H1 (cell line): ENCODE data around the gene SMIM35. TPM values are rescaled to one million over a fixed set of nuclear protein-coding genes. Genes with fewer than 3 reads are reported as not detected.
"Not testable (repeated sequence)": the region's sequence is repeated elsewhere in the genome, so short reads cannot be mapped to it uniquely, and the experiment has no call there.

Experiments used
- CTCF ChIA-PET: fragments of 300-600 bp; sonication (Branson Sonifier 250); formaldehyde crosslinking; loops from one replicate; lab custom pipeline; 2021; ENCODE audit not compliant: partially characterized antibody; lab: Charles Lee
- POLR2A ChIA-PET: fragments of 300-600 bp; sonication (Branson Sonifier 250); formaldehyde crosslinking; loops from one replicate; lab custom pipeline; 2021; ENCODE audit warnings: inconsistent platforms; ENCODE audit not compliant: partially characterized antibody; lab: Charles Lee
- DNase-seq, 2 experiments: peaks; one replicate each; pipeline versions ENCODE4 v3.0.0 to v3.0.0-alpha.2; 2010 to 2022; ENCODE audit warnings: low spot score in 2 of 2, low read depth in 1 of 2, mixed read lengths in 1 of 2
- FAIRE-seq: peaks from 2 replicates; lab custom pipeline; 2011; peaks lifted over from hg19 to GRCh38; lab: Jason Lieb, UNC
- H2AFZ ChIP-seq: 2 replicates; pipeline ENCODE4 v1.8.1; 2012; ENCODE audit warnings: low read length, inconsistent platforms
- H2AK5ac ChIP-seq: 2 replicates; pipeline ENCODE4 v1.6.1; 2013; ENCODE audit warnings: low read depth, low read length
- H2BK120ac ChIP-seq: replicated peaks from 2 replicates; pipeline ENCODE3; 2013; ENCODE audit warnings: low read depth, low read length, inconsistent platforms
- H2BK12ac ChIP-seq: 2 replicates; pipeline ENCODE4 v1.6.1; 2013; ENCODE audit warnings: low read depth, low read length
- H2BK15ac ChIP-seq: 2 replicates; pipeline ENCODE4 v1.6.1; 2013; ENCODE audit warnings: low read length
- H2BK20ac ChIP-seq: 2 replicates; pipeline ENCODE4 v1.6.1; 2013; ENCODE audit warnings: low read length
- H2BK5ac ChIP-seq: 2 replicates; pipeline ENCODE4 v1.6.1; 2013; ENCODE audit warnings: low read depth, low read length
- H3K14ac ChIP-seq: 2 replicates; pipeline ENCODE4 v1.6.1; 2013; ENCODE audit warnings: inconsistent platforms; ENCODE audit not compliant: insufficient read length
- H3K18ac ChIP-seq: 2 replicates; pipeline ENCODE4 v1.6.1; 2013; ENCODE audit warnings: low read length; ENCODE audit errors: extremely low read depth
- H3K23ac ChIP-seq: 2 replicates; pipeline ENCODE4 v1.6.1; 2013; ENCODE audit warnings: inconsistent platforms; ENCODE audit not compliant: insufficient read length
- H3K23me2 ChIP-seq: 2 replicates; pipeline ENCODE4 v1.6.1; 2013; ENCODE audit warnings: low read depth, low read length
- H3K27ac ChIP-seq: 2 replicates; pipeline ENCODE4 v1.6.1; 2011; ENCODE audit warnings: low read depth, low read length, inconsistent platforms
- H3K27me3 ChIP-seq, 4 experiments: replicated peaks in 1 of 4; 1 replicate in 1 of 4; 2 replicates in 3 of 4; pipeline versions ENCODE4 v1.6.1 to v1.8.1; 2011 to 2013; ENCODE audit warnings: low read length in 3 of 4, mild to moderate bottlenecking in 3 of 4, inconsistent platforms in 2 of 4, mixed read lengths in 2 of 4, moderate library complexity in 1 of 4; ENCODE audit not compliant: control insufficient read depth in 3 of 4, insufficient read depth in 3 of 4; ENCODE audit errors: extremely low read depth in 1 of 4
- H3K36me3 ChIP-seq, 4 experiments: 2 replicates each; pipeline versions ENCODE4 v1.6.1 to v1.8.1; 2011 to 2013; ENCODE audit warnings: mild to moderate bottlenecking in 4 of 4, low read length in 3 of 4, moderate library complexity in 2 of 4, control low read depth in 1 of 4, inconsistent platforms in 1 of 4; ENCODE audit not compliant: insufficient read depth in 4 of 4, control insufficient read depth in 2 of 4
- H3K4ac ChIP-seq: replicated peaks from 2 replicates; pipeline ENCODE3; 2013; ENCODE audit warnings: low read length, low read depth, mixed read lengths, inconsistent platforms; ENCODE audit not compliant: insufficient read length
- H3K4me1 ChIP-seq, 4 experiments: replicated peaks in 1 of 4; 1 replicate in 1 of 4; 2 replicates in 3 of 4; pipeline versions ENCODE4 v1.6.1 to v1.8.1; 2011 to 2013; ENCODE audit warnings: low read length in 3 of 4, inconsistent platforms in 2 of 4, mixed read lengths in 1 of 4; ENCODE audit not compliant: insufficient read depth in 4 of 4, control insufficient read depth in 3 of 4
- H3K4me2 ChIP-seq, 2 experiments: 2 replicates each; pipeline versions ENCODE4 v1.6.1 to v1.8.1; 2011 to 2013; ENCODE audit warnings: low read depth in 2 of 2, low read length in 2 of 2, control low read depth in 1 of 2, inconsistent platforms in 1 of 2, mild to moderate bottlenecking in 1 of 2; ENCODE audit not compliant: insufficient read depth in 1 of 2
- H3K4me3 ChIP-seq, 4 experiments: fragments of 200-600, 300-600 bp in 1 of 4; sonication (generic), shearing (Covaris generic), sonication (Bioruptor Twin) in 1 of 4; 2 replicates each; pipeline versions ENCODE4 v1.5.1 to v1.8.1; 2011 to 2016; ENCODE audit warnings: low read length in 4 of 4, low read depth in 3 of 4, control low read depth in 2 of 4, inconsistent platforms in 2 of 4, mild to moderate bottlenecking in 2 of 4, mixed read lengths in 1 of 4, moderate library complexity in 1 of 4; ENCODE audit not compliant: insufficient read depth in 2 of 4; ENCODE audit errors: extremely low read depth in 1 of 4
- H3K56ac ChIP-seq: replicated peaks from 2 replicates; pipeline ENCODE3; 2013; ENCODE audit warnings: low read depth, mild to moderate bottlenecking, mixed read lengths, low read length, inconsistent platforms; ENCODE audit not compliant: insufficient read length
- H3K79me1 ChIP-seq: 2 replicates; pipeline ENCODE4 v1.6.1; 2013; ENCODE audit warnings: low read depth, low read length, control low read depth
- H3K79me2 ChIP-seq, 2 experiments: 2 replicates each; pipeline versions ENCODE4 v1.6.1 to v1.8.1; 2012 to 2013; ENCODE audit warnings: low read length in 2 of 2, mild to moderate bottlenecking in 2 of 2, inconsistent platforms in 1 of 2; ENCODE audit not compliant: insufficient read depth in 2 of 2, control insufficient read depth in 1 of 2
- H3K9ac ChIP-seq, 4 experiments: replicated peaks in 1 of 4; 1 replicate in 1 of 4; 2 replicates in 3 of 4; pipeline versions ENCODE4 v1.6.1 to v1.8.1; 2011 to 2013; ENCODE audit warnings: low read depth in 3 of 4, low read length in 3 of 4, control low read depth in 2 of 4, mild to moderate bottlenecking in 2 of 4, moderate library complexity in 2 of 4, inconsistent platforms in 1 of 4; ENCODE audit errors: extremely low read depth in 1 of 4
- H3K9me3 ChIP-seq, 2 experiments: 2 replicates each; pipeline versions ENCODE4 v1.6.1 to v1.8.1; 2012 to 2013; ENCODE audit warnings: mild to moderate bottlenecking in 2 of 2, moderate library complexity in 2 of 2, control low read depth in 1 of 2, inconsistent platforms in 1 of 2, low read depth in 1 of 2, low read length in 1 of 2, mixed read lengths in 1 of 2; ENCODE audit not compliant: insufficient read depth in 2 of 2
- H4K20me1 ChIP-seq, 2 experiments: replicated peaks in 1 of 2; 2 replicates each; pipeline versions ENCODE3 to v1.8.1; 2011 to 2013; ENCODE audit warnings: inconsistent platforms in 2 of 2, low read length in 2 of 2, mild to moderate bottlenecking in 1 of 2; ENCODE audit not compliant: insufficient read depth in 2 of 2, control insufficient read depth in 1 of 2
- H4K5ac ChIP-seq: 2 replicates; pipeline ENCODE4 v1.6.1; 2013; ENCODE audit warnings: low read length, low read depth, mixed read lengths, inconsistent platforms; ENCODE audit not compliant: insufficient read length
- H4K8ac ChIP-seq: 2 replicates; pipeline ENCODE4 v1.8.0; 2013; ENCODE audit warnings: mild to moderate bottlenecking, moderate library complexity, low read length, inconsistent platforms; ENCODE audit not compliant: insufficient read depth; ENCODE audit errors: extremely low read depth
- H4K91ac ChIP-seq: replicated peaks from 2 replicates; pipeline ENCODE3; 2013; ENCODE audit warnings: low read length, mixed read lengths, inconsistent platforms; ENCODE audit not compliant: insufficient read length
- WGBS, 2 experiments: shearing (Covaris generic) in 1 of 2; methylation state at CpG; one replicate each; pipeline versions ENCODE4 v1.1.6 to v1.1.7; 2013 to 2015; ENCODE audit warnings: low lambda C conversion rate in 2 of 2, mixed read lengths in 2 of 2, inconsistent platforms in 1 of 2, low coverage in 1 of 2, missing lambda C conversion rate in 1 of 2; ENCODE audit not compliant: insufficient replicate concordance in 2 of 2, insufficient coverage in 1 of 2, insufficient read length in 1 of 2; ENCODE audit errors: extremely low coverage in 1 of 2, missing lambda C conversion rate in 1 of 2; 5-methylcytosine and 5-hydroxymethylcytosine counted together
- polyA plus RNA-seq, 7 experiments: library from polyadenylated mRNA; depleted of rRNA in 3 of 7; stranded (reverse) in 5 of 7; unstranded in 2 of 7; fragments of >200 nt in 5 of 7; fragments of 200-250 nt in 2 of 7; gene quantifications; 1 replicate in 5 of 7; 2 replicates in 1 of 7; 4 replicates in 1 of 7; pipeline versions ENCODE4 v1.2.1 to v1.2.3, GENCODE V29; 2011 to 2013; ENCODE audit warnings: missing spikeins in 2 of 7, mixed read lengths in 2 of 7
- total RNA-seq: library from RNA; stranded (reverse); fragmentation: NEBNext Ultra II Directional; extraction: Animal tissue kit (Norgen Biotek cat#: 25700); gene quantifications from 2 replicates; pipeline ENCODE4 v1.2.1, GENCODE V29; 2021

The SMIM35 gene
- total and polyA plus RNA-seq, 2 of the 8 experiments (the other 6 are each of a cell fraction or from before 2014, with no cell fraction given), result not detected

- FAIRE-seq, H3K9ac ChIP-seq: not testable (repeated sequence)
Observed at GRCh38 chr11:118062631-118063030, 24.1 kb downstream of the SMIM35 start.

GRCh38 chr11:118062181-118062580 lies 24.6 kb downstream of the SMIM35 start:
- not testable (repeated sequence) for H3K36me3 ChIP-seq, H3K9ac ChIP-seq, H2BK5ac ChIP-seq, H3K4me2 ChIP-seq, H3K27ac ChIP-seq, DNase-seq, H3K79me1 ChIP-seq, H3K18ac ChIP-seq, H3K23me2 ChIP-seq, H4K91ac ChIP-seq, H3K4me1 ChIP-seq, H3K27me3 ChIP-seq, H2AFZ ChIP-seq, H4K8ac ChIP-seq, H2BK120ac ChIP-seq, H4K20me1 ChIP-seq, H3K4me3 ChIP-seq, H3K79me2 ChIP-seq, H2BK12ac ChIP-seq, H3K9me3 ChIP-seq, FAIRE-seq, H3K23ac ChIP-seq, H3K14ac ChIP-seq, H2BK20ac ChIP-seq, H2AK5ac ChIP-seq, H3K56ac ChIP-seq, H4K5ac ChIP-seq, H3K4ac ChIP-seq, H2BK15ac ChIP-seq
- ChIA-PET CTCF (interaction anchor here (0.7 to 1.9 kb wide), 7 partner anchors 15 to 243 kb away, joined by 3 to 5 read pairs (median 4); no protein-coding TSS in a partner anchor), POLR2A (interaction anchor here (1.1 kb wide), 1 partner anchor 46 kb away, joined by 3 read pairs; no protein-coding TSS in a partner anchor)
- 87% methylated on average over 5 of the region's 5 CpGs; no CpG with 5 or more reads in 1 of the 2 experiments for WGBS, 2 experiments

More at GRCh38 chr11:118062631-118063030, 24.1 kb downstream of the SMIM35 start:
- H4K20me1 ChIP-seq, H4K5ac ChIP-seq, H3K14ac ChIP-seq, H3K23ac ChIP-seq, H3K27me3 ChIP-seq, H4K8ac ChIP-seq, H4K91ac ChIP-seq, H2BK120ac ChIP-seq, H2BK20ac ChIP-seq, H3K56ac ChIP-seq, H3K18ac ChIP-seq, H3K79me1 ChIP-seq, H2AK5ac ChIP-seq, H3K9me3 ChIP-seq, H3K36me3 ChIP-seq, H2BK12ac ChIP-seq, H2BK15ac ChIP-seq, H3K79me2 ChIP-seq, H3K4ac ChIP-seq, H3K4me1 ChIP-seq, H3K4me2 ChIP-seq, DNase-seq, POLR2A ChIA-PET, H3K27ac ChIP-seq, H3K4me3 ChIP-seq, H2AFZ ChIP-seq, H2BK5ac ChIP-seq, H3K23me2 ChIP-seq: not testable (repeated sequence)
- WGBS, 2 experiments, result 86% methylated on average over 5 of the region's 5 CpGs; no CpG with 5 or more reads in 1 of the 2 experiments
- CTCF ChIA-PET, result interaction anchor here (0.9 to 1.9 kb wide), 3 partner anchors 15 to 112 kb away, joined by 3 to 5 read pairs (median 3); no protein-coding TSS in a partner anchor
